ENCODE measurements around the gene PLPP3.

The PLPP3 gene

GRCh38 chr1:56462209-56462608 lies 117.2 kb downstream of the PLPP3 start:
- no peak for DNase-seq (ENCODE audit: low read depth in 2 of 2)

GRCh38 chr1:56461158-56462127 lies 117.9 kb downstream of the PLPP3 start:
- no peak for DNase-seq (ENCODE audit: low read depth in 2 of 2)

- DNase-seq (ENCODE audit: low read depth in 2 of 2), result no peak
These were observed 120.1 kb downstream of the PLPP3 start for GRCh38 chr1:56459260-56459659.

GRCh38 chr1:56457756-56458375 lies 121.5 kb downstream of the PLPP3 start:
- no peak for DNase-seq (ENCODE audit: low read depth in 2 of 2)

GRCh38 chr1:56456435-56457101 lies 122.8 kb downstream of the PLPP3 start:
- no peak for DNase-seq (ENCODE audit: low read depth in 2 of 2)

GRCh38 chr1:56453417-56454078 lies 125.8 kb downstream of the PLPP3 start:
- DNase-seq (ENCODE audit: low read depth in 2 of 2), result no peak

- no peak for DNase-seq (ENCODE audit: low read depth in 2 of 2)
These were observed 126.3 kb downstream of the PLPP3 start for GRCh38 chr1:56453016-56453415.

GRCh38 chr1:56452027-56453011 lies 127.0 kb downstream of the PLPP3 start:
- no peak for DNase-seq (ENCODE audit: low read depth in 2 of 2)

- no peak for DNase-seq (ENCODE audit: low read depth in 2 of 2)
These were observed 127.9 kb downstream of the PLPP3 start for GRCh38 chr1:56451491-56451890.

GRCh38 chr1:56450004-56450666 lies 129.2 kb downstream of the PLPP3 start:
- DNase-seq (ENCODE audit: low read depth in 2 of 2), result no peak

GRCh38 chr1:56448529-56449300 lies 130.6 kb downstream of the PLPP3 start:
- DNase-seq (ENCODE audit: low read depth in 2 of 2), result no peak

GRCh38 chr1:56447823-56448222 lies 131.5 kb downstream of the PLPP3 start:
- no peak for DNase-seq (ENCODE audit: low read depth in 2 of 2)

- DNase-seq (ENCODE audit: low read depth in 2 of 2), result no peak
These were observed 132.7 kb downstream of the PLPP3 start for GRCh38 chr1:56446531-56447098.

- DNase-seq (ENCODE audit: low read depth in 2 of 2), result no peak
These were observed 134.3 kb downstream of the PLPP3 start for GRCh38 chr1:56444960-56445646.
